K562 (cell line): ENCODE data around the gene PRELID2.

Experiments used
- HNRNPK ChIP-seq: fragments of 200-400 bp; formaldehyde crosslinking; IDR thresholded peaks from one replicate; pipeline ENCODE4 v1.6.1; 2018; ENCODE audit warnings: mild to moderate bottlenecking, low read depth, low read length; ENCODE audit not compliant: poor library complexity, severe bottlenecking
- KHSRP ChIP-seq: fragments of 450-650 bp; IDR thresholded peaks from 2 replicates; pipeline ENCODE4 v1.6.1; 2017
- TF ChIP-seq, protein P1 (sequence below), 3 experiments: fragments of 200-800 bp in 1 of 3; sonication (Bioruptor generic) in 1 of 3; sonication (generic) in 1 of 3; formaldehyde crosslinking in 1 of 3; IDR thresholded peaks; 2 replicates each; pipeline versions ENCODE4 v1.6.1 to v1.8.0; 2016 to 2022; ENCODE audit warnings: mild to moderate bottlenecking in 2 of 3, missing compliant biosample characterization in 2 of 3, missing genetic modification characterization in 2 of 3, missing genetic modification reagents in 1 of 3
- TF ChIP-seq, protein P2 (sequence below): fragments of 250-450 bp; sonication (Bioruptor Pico); IDR thresholded peaks from 2 replicates; pipeline ENCODE4 v1.4.0; 2020

DNA sequence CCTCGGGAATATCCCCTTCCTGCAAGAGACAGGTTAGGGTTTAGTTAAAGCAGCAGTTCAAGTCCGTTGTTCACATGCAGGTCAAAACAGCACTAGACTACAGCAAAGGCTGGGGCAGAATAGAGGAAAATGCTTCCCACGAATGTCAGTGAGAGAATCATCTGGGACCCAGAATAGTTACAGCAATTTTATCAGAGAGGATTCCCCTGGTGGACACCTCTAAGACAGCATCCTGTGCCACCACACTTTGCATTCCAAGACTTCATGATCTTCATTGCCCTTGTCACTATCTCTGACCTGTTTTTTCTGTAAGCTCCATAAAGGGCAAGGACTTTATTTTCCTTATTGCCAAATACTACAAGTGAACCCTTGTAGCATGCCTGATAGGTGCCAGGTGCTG is 24.8 kb upstream of the PRELID2 start:
- TF ChIP-seq HNRNPK, result no peak
- TF ChIP-seq, protein P1, sequence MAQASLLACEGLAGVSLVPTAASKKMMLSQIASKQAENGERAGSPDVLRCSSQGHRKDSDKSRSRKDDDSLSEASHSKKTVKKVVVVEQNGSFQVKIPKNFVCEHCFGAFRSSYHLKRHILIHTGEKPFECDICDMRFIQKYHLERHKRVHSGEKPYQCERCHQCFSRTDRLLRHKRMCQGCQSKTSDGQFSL (CRISPR knock-in tag; IDR thresholded peaks at IDR 0.05), result no peak
- TF ChIP-seq, protein P1 (tag; IDR thresholded peaks at IDR 0.05), result no peak
- TF ChIP-seq, protein P2, sequence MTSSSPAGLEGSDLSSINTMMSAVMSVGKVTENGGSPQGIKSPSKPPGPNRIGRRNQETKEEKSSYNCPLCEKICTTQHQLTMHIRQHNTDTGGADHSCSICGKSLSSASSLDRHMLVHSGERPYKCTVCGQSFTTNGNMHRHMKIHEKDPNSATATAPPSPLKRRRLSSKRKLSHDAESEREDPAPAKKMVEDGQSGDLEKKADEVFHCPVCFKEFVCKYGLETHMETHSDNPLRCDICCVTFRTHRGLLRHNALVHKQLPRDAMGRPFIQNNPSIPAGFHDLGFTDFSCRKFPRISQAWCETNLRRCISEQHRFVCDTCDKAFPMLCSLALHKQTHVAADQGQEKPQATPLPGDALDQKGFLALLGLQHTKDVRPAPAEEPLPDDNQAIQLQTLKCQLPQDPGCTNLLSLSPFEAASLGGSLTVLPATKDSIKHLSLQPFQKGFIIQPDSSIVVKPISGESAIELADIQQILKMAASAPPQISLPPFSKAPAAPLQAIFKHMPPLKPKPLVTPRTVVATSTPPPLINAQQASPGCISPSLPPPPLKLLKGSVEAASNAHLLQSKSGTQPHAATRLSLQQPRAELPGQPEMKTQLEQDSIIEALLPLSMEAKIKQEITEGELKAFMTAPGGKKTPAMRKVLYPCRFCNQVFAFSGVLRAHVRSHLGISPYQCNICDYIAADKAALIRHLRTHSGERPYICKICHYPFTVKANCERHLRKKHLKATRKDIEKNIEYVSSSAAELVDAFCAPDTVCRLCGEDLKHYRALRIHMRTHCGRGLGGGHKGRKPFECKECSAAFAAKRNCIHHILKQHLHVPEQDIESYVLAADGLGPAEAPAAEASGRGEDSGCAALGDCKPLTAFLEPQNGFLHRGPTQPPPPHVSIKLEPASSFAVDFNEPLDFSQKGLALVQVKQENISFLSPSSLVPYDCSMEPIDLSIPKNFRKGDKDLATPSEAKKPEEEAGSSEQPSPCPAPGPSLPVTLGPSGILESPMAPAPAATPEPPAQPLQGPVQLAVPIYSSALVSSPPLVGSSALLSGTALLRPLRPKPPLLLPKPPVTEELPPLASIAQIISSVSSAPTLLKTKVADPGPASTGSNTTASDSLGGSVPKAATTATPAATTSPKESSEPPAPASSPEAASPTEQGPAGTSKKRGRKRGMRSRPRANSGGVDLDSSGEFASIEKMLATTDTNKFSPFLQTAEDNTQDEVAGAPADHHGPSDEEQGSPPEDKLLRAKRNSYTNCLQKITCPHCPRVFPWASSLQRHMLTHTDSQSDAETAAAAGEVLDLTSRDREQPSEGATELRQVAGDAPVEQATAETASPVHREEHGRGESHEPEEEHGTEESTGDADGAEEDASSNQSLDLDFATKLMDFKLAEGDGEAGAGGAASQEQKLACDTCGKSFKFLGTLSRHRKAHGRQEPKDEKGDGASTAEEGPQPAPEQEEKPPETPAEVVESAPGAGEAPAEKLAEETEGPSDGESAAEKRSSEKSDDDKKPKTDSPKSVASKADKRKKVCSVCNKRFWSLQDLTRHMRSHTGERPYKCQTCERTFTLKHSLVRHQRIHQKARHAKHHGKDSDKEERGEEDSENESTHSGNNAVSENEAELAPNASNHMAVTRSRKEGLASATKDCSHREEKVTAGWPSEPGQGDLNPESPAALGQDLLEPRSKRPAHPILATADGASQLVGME (CRISPR knock-in tag), result no peak
- no peak for TF ChIP-seq KHSRP
